Ovary (tissue), 9 donors: ENCODE results near the gene OTP. TPM values are rescaled to one million over a fixed set of nuclear protein-coding genes. Genes with fewer than 3 reads are reported as not detected.
A peak's percentile ranks its signal among the peaks of the same experiment; 100 is the strongest.

Experiments used
- DNase-seq, 5 donors: peaks; one replicate each; pipeline ENCODE4 v3.0.0-alpha.2; 2019 to 2020
- H3K27ac ChIP-seq, 2 donors: fragments of 200-600 bp; one replicate each; pipeline versions ENCODE4 v1.5.1 to v1.8.0; 2019 to 2022
- H3K27me3 ChIP-seq: fragments of 200-600 bp; one replicate; pipeline ENCODE4 v1.8.0; 2022
- H3K36me3 ChIP-seq: fragments of 200-600 bp; sonication (generic); one replicate; pipeline ENCODE4 v1.5.1; 2019
- H3K4me1 ChIP-seq: one replicate; pipeline ENCODE4 v1.8.1; 2013; ENCODE audit warnings: mild to moderate bottlenecking, moderate library complexity; ENCODE audit not compliant: insufficient read depth
- H3K4me3 ChIP-seq: fragments of 200-600 bp; sonication (generic); one replicate; pipeline ENCODE4 v1.5.1; 2017
- H3K9me3 ChIP-seq, 2 donors: fragments of 200-600 bp in 1 of 2; sonication (generic) in 1 of 2; one replicate each; pipeline versions ENCODE4 v1.5.1 to v1.8.1; 2013 to 2019; ENCODE audit warnings: mild to moderate bottlenecking in 1 of 2, moderate library complexity in 1 of 2
- CTCF ChIP-seq, 3 donors: fragments of 450-650 bp in 2 of 3; fragments of 200-600 bp in 1 of 3; IDR thresholded peaks; one replicate each; pipeline versions ENCODE4 v1.5.1 to v1.8.0; 2016 to 2022; ENCODE audit warnings: antibody characterized with exemption in 3 of 3, mild to moderate bottlenecking in 1 of 3
- EP300 ChIP-seq: sonication (generic); formaldehyde crosslinking; IDR thresholded peaks from one replicate; pipeline ENCODE4 v1.6.1; 2017; ENCODE audit warnings: antibody characterized with exemption
- POLR2A ChIP-seq: fragments of 450-650 bp; IDR thresholded peaks from one replicate; pipeline ENCODE4 v1.6.1; 2017; ENCODE audit warnings: antibody characterized with exemption, mild to moderate bottlenecking, moderate library complexity
- WGBS, 3 donors: extraction: QIAGEN DNeasy Blood & Tissue Kit in 1 of 3; methylation state at CpG; one replicate each; pipeline versions ENCODE4 v1.1.5 to v1.1.7; 2013 to 2017; 5-methylcytosine and 5-hydroxymethylcytosine counted together
- intact Hi-C, 4 donors: fragments of 100-400 bp; cut with DNase I; formaldehyde crosslinking; loops; one replicate each; pipeline versions ENCODE4 v1.11.0 to v1.15.1; 2022 to 2023
- polyA plus RNA-seq, 2 donors: library from polyadenylated mRNA; stranded (reverse); fragments of 200-250 nt in 1 of 2; fragments of 350-450 nt in 1 of 2; fragmentation: Illumina TruSeq in 1 of 2; extraction: RNeasy Lipid Tissue Mini Kit (QIAGEN cat#74804) in 1 of 2; gene quantifications; one replicate each; pipeline ENCODE4 v1.2.3, GENCODE V29; 2013 to 2014
- total RNA-seq, 7 donors: library from RNA; depleted of rRNA in 2 of 7; stranded (reverse); fragments of >200 nt in 2 of 7; fragmentation: NEBNext Ultra II Directional in 3 of 7; extraction: Animal tissue kit (Norgen Biotek cat#: 25700) in 3 of 7; gene quantifications; one replicate each; pipeline versions ENCODE4 v1.1.0 to v1.2.4, GENCODE V29; 2016 to 2023
- donor health status: DM: no; HTN: no; CAD: no; lungs with moderate emphysema.
- donor health status: DM: no; HTN: no; CAD: no.
- donor health status: Bipolar disorder and iron deficiency.
- donor health status: DM: yes; HTN: yes; CAD: no.
- donor health status: DM: no; HTN: no; CAD: no.
- donor health status: DM: yes; HTN: yes; CAD: no.

Gene OTP
- total and polyA plus RNA-seq, 9 donors, result not detected

- intact Hi-C loops, result no loop called here
- DNase-seq, result no peak
- peaks cover 13% of the 10 kb centered on the region for H3K4me1 ChIP-seq
- peaks cover 16% of the 10 kb centered on the region for H3K27me3 ChIP-seq
- no peaks in the 10 kb centered on the region for H3K36me3 ChIP-seq
- WGBS, 3 donors, result 9% methylated on average over 33 of the region's 33 CpGs
- TF ChIP-seq POLR2A (no peak), EP300 (no peak), CTCF (IDR thresholded peaks at IDR 0.05) (no peak)
- H3K4me3 ChIP-seq, result no peak overlapping the region
- no peak overlapping the region for H3K27ac ChIP-seq
- peaks cover 0 to 11% of the 10 kb centered on the region in 2 donors for H3K9me3 ChIP-seq
These were observed 5.8 kb downstream of the OTP start for GRCh38 chr5:77632526-77633206.

GRCh38 chr5:77630114-77630680, 8.3 kb downstream of the OTP start:
- H3K36me3 ChIP-seq, result no peaks in the 10 kb centered on the region
- no peak overlapping the region for H3K27ac ChIP-seq
- peaks cover 13% of the 10 kb centered on the region for H3K4me1 ChIP-seq
- TF ChIP-seq EP300 (no peak), CTCF (IDR thresholded peaks at IDR 0.05) (no peak), POLR2A (no peak)
- H3K9me3 ChIP-seq, result peaks cover 0 to 13% of the 10 kb centered on the region in 2 donors
- H3K4me3 ChIP-seq, result peak overlapping the region; percentile 36
- intact Hi-C loops, result no loop called here
- WGBS, 3 donors, result 2 to 3% (median 2%) methylated on average over 59 to 65 of the region's 65 CpGs
- no peak for DNase-seq
- H3K27me3 ChIP-seq, result peaks cover 5% of the 10 kb centered on the region

- Histone ChIP-seq H3K4me3 (peak overlapping the region; percentile 36), H3K9me3 (peaks cover 0 to 13% of the 10 kb centered on the region in 2 donors), H3K27ac (no peak overlapping the region), H3K27me3 (peaks cover 5% of the 10 kb centered on the region), H3K36me3 (no peaks in the 10 kb centered on the region), H3K4me1 (peaks cover 13% of the 10 kb centered on the region)
- 3 to 5% (median 4%) methylated on average over 52 of the region's 52 CpGs for WGBS, 3 donors
- no peak for TF ChIP-seq CTCF (IDR thresholded peaks at IDR 0.05)
- TF ChIP-seq EP300, result no peak
- TF ChIP-seq POLR2A, result no peak
- DNase-seq, result no peak
- intact Hi-C loops, result no loop called here
These were observed 8.9 kb downstream of the OTP start for GRCh38 chr5:77629509-77630113.

GRCh38 chr5:77628840-77629508, 9.5 kb downstream of the OTP start:
- Histone ChIP-seq H3K4me3 (no peak overlapping the region), H3K4me1 (peaks cover 13% of the 10 kb centered on the region), H3K36me3 (no peaks in the 10 kb centered on the region), H3K27ac (no peak overlapping the region), H3K27me3 (peaks cover 3% of the 10 kb centered on the region), H3K9me3 (peaks cover 0 to 13% of the 10 kb centered on the region in 2 donors)
- no peak for DNase-seq
- WGBS, 3 donors, result 9 to 13% (median 12%) methylated on average over 13 of the region's 13 CpGs
- intact Hi-C loops, result no loop called here
- TF ChIP-seq CTCF (IDR thresholded peaks at IDR 0.05) (no peak), EP300 (no peak), POLR2A (no peak)
